Urinary bladder (tissue), 4 donors: ENCODE results near the gene PROCA1. TPM values are rescaled to one million over a fixed set of nuclear protein-coding genes. Genes with fewer than 3 reads are reported as not detected.

Source experiments
- DNase-seq: peaks from one replicate; pipeline ENCODE4 v3.0.0-alpha.2; 2015; ENCODE audit errors: extremely low spot score
- H3K27ac ChIP-seq: one replicate; pipeline ENCODE4 v1.5.1; 2013; ENCODE audit warnings: low read depth, mild to moderate bottlenecking, moderate library complexity
- H3K36me3 ChIP-seq: one replicate; pipeline ENCODE4 v1.6.1; 2013; ENCODE audit warnings: mild to moderate bottlenecking, moderate library complexity; ENCODE audit not compliant: insufficient read depth
- H3K4me1 ChIP-seq: one replicate; pipeline ENCODE4 v1.6.1; 2013; ENCODE audit warnings: mild to moderate bottlenecking, moderate library complexity; ENCODE audit not compliant: insufficient read depth
- H3K4me3 ChIP-seq: one replicate; pipeline ENCODE4 v1.5.1; 2013; ENCODE audit warnings: low read depth, low read length
- WGBS: extraction: QIAGEN DNeasy Blood & Tissue Kit; methylation state at CpG from one replicate; pipeline ENCODE4 v1.1.7; 2013; 5-methylcytosine and 5-hydroxymethylcytosine counted together
- polyA plus RNA-seq: library from polyadenylated mRNA; stranded (reverse); fragments of 200-250 nt; gene quantifications from one replicate; pipeline ENCODE4 v1.2.3, GENCODE V29; 2013
- total RNA-seq: library from RNA; depleted of rRNA; stranded (reverse); fragments of >200 nt; gene quantifications from one replicate; pipeline ENCODE4 v1.2.3, GENCODE V29; 2014
- donor health status: healthy with polysubstance abuse.
- donor health status: healthy.

The PROCA1 gene
- total and polyA plus RNA-seq, 2 donors: 1.7 to 1.8 TPM

DNA sequence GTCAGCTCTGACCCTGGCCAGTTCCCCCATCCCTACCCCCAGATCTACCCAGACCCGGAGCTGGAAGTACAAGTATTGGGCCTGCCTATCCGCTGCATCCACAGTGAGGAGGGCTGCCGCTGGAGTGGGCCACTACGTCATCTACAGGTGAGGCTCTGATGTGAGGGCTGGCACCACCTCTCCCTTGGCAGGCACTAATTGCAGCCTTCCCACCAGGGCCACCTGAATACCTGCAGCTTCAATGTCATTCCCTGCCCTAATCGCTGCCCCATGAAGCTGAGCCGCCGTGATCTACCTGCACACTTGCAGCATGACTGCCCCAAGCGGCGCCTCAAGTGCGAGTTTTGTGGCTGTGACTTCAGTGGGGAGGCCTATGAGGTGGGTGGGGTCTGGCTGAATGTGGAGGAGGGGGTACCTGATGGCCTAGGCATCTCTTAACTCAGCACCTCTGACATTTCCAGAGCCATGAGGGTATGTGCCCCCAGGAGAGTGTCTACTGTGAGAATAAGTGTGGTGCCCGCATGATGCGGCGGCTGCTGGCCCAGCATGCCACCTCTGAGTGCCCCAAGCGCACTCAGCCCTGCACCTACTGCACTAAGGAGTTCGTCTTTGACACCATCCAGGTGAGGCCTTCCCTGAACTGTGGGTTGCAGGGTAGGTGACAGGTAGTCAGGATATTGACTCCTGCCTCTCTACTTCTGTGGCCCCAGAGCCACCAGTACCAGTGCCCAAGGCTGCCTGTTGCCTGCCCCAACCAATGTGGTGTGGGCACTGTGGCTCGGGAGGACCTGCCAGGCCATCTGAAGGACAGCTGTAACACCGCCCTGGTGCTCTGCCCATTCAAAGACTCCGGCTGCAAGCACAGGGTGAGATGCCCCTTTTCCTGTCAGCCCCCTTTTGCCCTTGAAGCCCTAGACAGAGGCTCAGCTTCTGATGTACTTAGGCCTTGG is 36.4 kb upstream of the PROCA1 start:
- Histone ChIP-seq H3K36me3 (no peaks in the 10 kb centered on the region), H3K4me3 (no peak overlapping the region), H3K27ac (no peak overlapping the region), H3K4me1 (no peaks in the 10 kb centered on the region)
- DNase-seq: no peak
- 89% methylated on average over 18 of the region's 18 CpGs for WGBS

DNA sequence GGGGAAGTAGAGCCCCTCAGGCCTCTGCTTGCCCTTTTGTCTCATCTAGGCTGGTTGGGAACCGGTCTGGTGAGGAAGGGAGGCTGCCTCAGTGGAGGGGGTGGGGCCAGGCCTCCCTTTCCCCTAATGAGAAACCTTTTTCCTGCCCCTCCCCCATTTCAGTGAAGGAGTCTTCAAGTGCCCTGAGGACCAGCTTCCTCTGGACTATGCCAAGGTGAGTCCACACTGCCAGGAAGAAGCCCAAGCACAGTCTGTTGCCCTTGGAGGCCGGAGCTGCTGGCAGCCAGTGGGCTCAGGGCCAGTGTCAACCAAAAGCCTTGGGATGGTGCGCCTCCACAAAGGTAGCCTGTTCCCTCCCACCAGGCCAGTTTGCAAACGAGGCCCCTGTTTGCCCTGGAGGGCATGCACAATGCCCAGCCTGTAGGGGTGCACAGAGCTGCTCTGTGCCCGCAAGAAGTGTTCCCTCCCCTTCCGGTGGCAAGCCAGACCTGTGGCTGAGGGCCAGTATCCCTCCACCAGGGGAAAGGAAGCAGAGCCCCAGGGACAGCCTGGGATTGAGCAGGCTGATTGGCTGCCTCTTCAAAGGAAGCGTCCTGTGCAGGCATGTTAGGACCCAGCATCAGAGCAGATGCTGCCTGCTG is 35.5 kb upstream of the PROCA1 start:
- Histone ChIP-seq H3K4me3 (no peak overlapping the region), H3K36me3 (no peaks in the 10 kb centered on the region), H3K27ac (peak overlapping the region; percentile 57), H3K4me1 (no peaks in the 10 kb centered on the region)
- no peak for DNase-seq
- 71% methylated on average over 7 of the region's 7 CpGs for WGBS

- H3K4me3 ChIP-seq: no peak overlapping the region
- no peaks in the 10 kb centered on the region for H3K4me1 ChIP-seq
- DNase-seq: no peak
- no peaks in the 10 kb centered on the region for H3K36me3 ChIP-seq
- H3K27ac ChIP-seq: peak overlapping the region; percentile 57
- WGBS: 61% methylated on average over 5 of the region's 5 CpGs
Measured at GRCh38 chr17:28746611-28747050, 34.9 kb upstream of the PROCA1 start.

DNA sequence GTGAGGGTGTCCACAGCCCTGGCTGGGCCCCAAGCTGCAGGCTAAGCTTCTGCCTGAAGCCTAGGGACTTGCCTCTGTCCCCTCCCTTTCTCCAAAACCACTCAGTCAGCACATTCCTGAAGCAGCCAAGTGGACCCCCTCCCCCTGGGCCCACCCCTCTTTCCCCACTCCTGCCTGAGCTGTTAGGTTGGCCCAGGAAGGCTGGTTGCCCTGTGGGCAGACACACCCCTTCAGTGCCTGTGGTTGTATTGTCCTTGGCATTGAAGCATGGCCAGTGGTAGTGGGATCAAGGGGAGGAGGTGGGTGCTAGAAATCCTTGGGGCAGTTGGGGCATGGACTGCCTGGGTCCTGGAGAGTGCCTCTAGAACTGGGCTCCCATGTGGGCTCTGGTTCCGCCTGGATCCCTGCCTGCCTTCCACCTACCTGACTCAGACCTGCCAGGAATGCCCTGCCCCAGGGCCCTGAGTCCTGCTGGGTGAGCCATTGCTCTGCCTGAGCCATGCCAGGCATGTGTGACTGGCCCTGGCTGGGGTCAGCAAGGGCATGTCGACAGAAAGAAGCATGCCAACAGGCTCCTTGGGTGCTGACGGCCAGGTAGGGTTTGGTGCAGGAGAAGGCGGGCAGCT is 34.2 kb upstream of the PROCA1 start:
- no peaks in the 10 kb centered on the region for H3K36me3 ChIP-seq
- no peak for DNase-seq
- H3K27ac ChIP-seq: peak overlapping the region; percentile 91
- peak overlapping the region; percentile 70 for H3K4me3 ChIP-seq
- no peaks in the 10 kb centered on the region for H3K4me1 ChIP-seq
- 67% methylated on average over 4 of the region's 4 CpGs for WGBS

DNA sequence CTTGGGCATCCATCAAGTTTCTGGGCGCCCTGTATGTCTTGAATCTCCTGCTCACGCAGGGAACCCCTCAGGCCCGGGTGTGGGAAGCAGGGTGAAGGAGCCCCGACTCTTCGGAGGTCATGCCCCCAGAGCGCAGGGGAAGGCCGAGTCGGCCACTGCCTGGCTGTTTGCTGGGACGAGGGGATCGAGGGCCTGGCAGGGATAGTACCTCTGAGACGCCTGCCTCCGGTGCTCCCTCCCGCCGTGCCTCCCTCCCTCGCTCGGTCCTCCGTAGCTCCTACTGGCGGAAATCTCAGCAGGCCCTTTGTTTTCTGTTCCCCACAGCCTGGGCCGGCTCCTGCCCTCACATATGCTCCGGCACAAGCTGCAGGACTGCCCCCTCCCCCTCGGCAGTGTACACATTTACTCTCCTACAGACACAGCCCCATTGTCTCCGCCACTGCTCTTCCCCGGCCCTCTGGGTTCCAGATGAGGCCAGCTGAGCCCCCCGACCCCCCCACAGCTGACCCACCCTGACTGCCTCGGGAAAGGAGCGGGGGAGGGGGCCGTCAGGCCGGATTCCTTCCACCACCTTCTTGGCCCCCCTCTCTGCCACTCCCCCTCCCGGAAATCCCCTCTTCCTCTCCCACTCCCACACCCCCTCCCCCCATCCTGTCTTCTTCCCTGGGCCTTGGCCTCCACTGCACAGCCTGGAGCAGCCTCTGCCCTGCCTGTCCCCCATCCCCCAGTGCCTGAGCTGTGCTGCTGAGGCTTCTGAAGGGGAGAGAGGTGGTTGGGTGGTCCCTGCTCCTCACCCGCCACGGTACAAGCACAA is 33.5 kb upstream of the PROCA1 start:
- 8% methylated on average over 31 of the region's 31 CpGs for WGBS

DNA sequence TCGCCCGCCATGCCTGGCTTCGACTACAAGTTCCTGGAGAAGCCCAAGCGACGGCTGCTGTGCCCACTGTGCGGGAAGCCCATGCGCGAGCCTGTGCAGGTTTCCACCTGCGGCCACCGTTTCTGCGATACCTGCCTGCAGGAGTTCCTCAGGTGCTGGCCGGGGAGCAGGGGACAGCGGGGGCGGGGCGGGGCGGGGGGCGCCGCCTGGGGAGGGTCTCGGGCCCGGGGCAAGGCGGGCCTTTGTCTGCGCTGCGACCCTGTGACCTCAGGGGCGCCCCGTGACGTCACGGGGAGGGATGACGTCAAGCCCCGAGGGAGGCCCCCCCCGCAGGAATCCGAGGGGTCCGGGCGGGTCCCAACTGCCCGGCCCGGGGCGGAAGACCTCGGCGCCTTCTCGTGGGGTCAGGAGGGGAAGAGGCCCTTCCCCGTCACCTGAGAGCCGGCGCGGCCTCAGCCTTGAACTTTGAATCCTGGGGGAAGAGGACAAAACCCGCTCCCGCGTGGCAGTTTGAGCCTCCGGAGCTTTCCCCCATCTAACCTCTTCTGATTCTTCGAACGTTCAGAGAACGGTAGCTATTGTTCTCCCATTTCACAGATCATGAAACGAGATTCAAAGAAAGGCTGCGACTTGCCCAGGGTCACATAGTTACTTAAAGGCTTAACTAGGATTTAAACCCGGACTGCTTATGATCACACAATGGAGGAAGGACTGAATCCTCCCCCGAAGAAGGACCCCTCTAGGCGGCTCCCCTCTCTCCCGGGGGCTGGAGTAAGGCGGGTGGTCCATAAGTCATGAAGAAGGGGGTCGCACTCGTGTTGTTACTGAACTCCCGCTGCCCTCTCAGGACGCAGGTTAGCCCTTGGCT is 32.6 kb upstream of the PROCA1 start:
- Histone ChIP-seq H3K27ac (peak overlapping the region; percentile 93), H3K4me3 (peak overlapping the region; percentile 70), H3K36me3 (no peaks in the 10 kb centered on the region), H3K4me1 (no peaks in the 10 kb centered on the region)
- WGBS: 1% methylated on average over 61 of the region's 61 CpGs
- DNase-seq: no peak

More for the DNA sequence above, 33.5 kb upstream of the PROCA1 start:
- peak overlapping the region; percentile 70 for H3K4me3 ChIP-seq
- no peaks in the 10 kb centered on the region for H3K4me1 ChIP-seq
- H3K27ac ChIP-seq: peak overlapping the region; percentile 91
- DNase-seq: no peak
- no peaks in the 10 kb centered on the region for H3K36me3 ChIP-seq

DNA sequence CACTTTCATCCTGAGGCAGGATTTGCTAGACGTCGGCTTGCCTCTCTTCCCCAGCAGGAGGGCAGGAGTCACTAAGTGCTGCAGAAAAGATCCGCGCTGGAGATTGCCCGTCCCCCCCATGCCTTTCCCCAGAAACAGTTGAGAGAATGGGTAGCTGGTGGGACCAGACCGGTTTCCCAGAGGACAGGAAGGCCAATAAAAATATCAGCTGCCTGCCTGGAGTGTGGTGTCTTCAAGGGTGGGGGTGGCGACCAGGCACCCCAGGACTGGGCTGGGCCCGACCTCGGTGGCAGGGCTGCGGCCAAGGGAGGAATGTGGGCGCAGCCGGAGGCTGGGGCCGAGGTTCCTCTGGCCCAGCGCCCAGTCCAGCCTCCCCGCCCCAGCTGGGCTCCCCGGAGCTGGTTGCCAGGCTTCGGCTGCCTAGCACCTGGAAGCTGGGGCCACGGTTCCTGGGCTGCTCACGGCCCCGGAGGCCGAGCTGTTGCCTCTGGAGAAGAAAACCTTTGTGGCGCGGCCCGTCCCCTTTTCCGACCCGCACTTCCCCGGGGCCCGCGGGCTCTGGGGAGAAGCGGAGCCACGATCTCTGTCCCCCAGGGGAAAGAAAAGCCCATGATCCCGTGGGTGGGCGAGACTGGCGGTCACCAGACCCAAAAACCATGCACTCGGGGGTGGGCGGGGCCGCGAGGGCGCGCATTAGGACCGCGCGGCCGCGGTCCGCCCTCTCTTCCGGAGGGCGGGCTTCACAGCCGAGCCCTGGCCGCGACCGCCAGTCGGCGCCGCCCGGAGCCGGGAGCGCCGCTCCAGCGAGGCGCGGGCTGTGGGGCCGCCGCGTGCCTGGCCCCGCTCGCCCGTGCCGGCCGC is 31.8 kb upstream of the PROCA1 start, which contains the start of gene TRAF4:
TSS of gene TRAF4 (plus strand) at position 769 of the 861 bp plus-strand sequence. CDS start 102 bp downstream, outside the sequence.
- Histone ChIP-seq H3K36me3 (no peaks in the 10 kb centered on the region), H3K27ac (peak within 1 kb of the TSS; percentile 93), H3K4me1 (no peaks in the 10 kb centered on the region), H3K4me3 (peak within 1 kb of the TSS; percentile 70)
- DNase-seq: no peak
- under 1% methylated on average over 70 of the region's 70 CpGs for WGBS

GRCh38 chr17:28741358-28742349 is 30.0 kb upstream of the PROCA1 start:
- Histone ChIP-seq H3K4me1 (no peaks in the 10 kb centered on the region), H3K4me3 (no peak overlapping the region), H3K27ac (no peak overlapping the region), H3K36me3 (no peaks in the 10 kb centered on the region)
- 68% methylated on average over 19 of the region's 19 CpGs for WGBS
- DNase-seq: no peak

DNA sequence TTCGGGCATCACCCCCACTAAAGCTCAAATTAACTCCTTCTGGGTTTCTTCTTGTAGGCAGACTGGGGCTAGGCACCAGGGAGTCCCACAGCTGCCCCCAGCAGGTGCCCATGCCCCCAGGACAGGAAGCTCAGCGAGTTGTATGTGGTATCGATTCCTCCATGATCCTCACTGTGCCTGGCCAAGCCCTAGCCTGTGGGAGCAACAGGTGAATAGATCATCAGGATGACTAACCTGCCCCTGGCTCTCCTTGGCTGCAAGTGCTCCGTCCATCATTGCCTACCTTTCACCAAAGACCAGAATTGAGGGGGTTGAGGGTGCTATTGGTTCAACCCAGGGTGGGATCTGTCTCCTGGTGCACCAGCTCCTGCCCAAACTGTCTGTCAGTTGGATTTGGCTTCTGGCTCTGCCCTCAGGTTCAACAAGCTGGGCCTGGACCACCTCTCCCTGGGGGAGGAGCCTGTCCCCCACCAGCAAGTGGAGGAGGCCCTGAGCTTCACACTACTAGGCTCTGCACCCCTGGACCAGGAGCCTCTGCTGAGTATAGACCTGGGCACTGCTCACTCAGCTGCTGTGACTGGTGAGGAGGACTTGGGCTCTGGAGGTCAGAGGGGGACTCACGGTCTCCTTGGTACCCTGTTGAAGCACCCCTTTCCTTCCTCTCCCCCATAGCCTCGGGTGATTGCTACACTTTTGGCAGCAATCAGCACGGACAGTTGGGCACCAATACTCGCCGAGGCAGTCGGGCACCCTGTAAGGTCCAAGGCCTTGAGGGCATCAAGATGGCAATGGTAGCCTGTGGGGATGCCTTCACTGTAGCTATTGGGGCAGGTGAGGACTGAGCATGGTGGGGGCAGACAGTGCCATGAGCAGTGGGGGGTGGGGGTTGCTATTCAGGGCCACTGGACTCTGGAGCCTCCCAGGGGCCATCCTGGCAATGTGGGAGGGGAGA is 29.0 kb upstream of the PROCA1 start:
- Histone ChIP-seq H3K36me3 (no peaks in the 10 kb centered on the region), H3K4me3 (no peak overlapping the region), H3K4me1 (no peaks in the 10 kb centered on the region), H3K27ac (no peak overlapping the region)
- 86% methylated on average over 10 of the region's 10 CpGs for WGBS
- no peak for DNase-seq
